Omental fat pad (tissue), 4 donors: Measurements from ENCODE around the gene RAD18. TPM values are rescaled to one million over a fixed set of nuclear protein-coding genes. Genes with fewer than 3 reads are reported as not detected.

ENCODE experiments used
- ATAC-seq: fragments of 150-250 bp; one replicate; pipeline ENCODE4 v1.9.1; 2016; ENCODE audit warnings: mild to moderate bottlenecking, moderate library complexity; ENCODE audit not compliant: low FRiP score
- DNase-seq: peaks from one replicate; pipeline ENCODE4 v3.0.0-alpha.2; 2019; ENCODE audit warnings: low spot score
- CTCF ChIP-seq, 3 donors: fragments of 450-650 bp; IDR thresholded peaks; one replicate each; pipeline ENCODE4 v1.5.1; 2016 to 2017; ENCODE audit warnings: antibody characterized with exemption in 3 of 3, mild to moderate bottlenecking in 3 of 3, moderate library complexity in 2 of 3
- total RNA-seq, 4 donors: library from RNA; depleted of rRNA; stranded (reverse); fragments of >200 nt; gene quantifications; one replicate each; pipeline ENCODE4 v1.1.0, GENCODE V29; 2016

The RAD18 gene
- 1 to 10 TPM; 4.2 to 9.8 (median 6.7) TPM for total RNA-seq

GRCh38 chr3:8963137-8963853 lies at the start of gene RAD18:
Gene RAD18, minus strand, starts transcription at chr3:8963472. Its CDS starts 87 bp downstream, at chr3:8963385.
- no peak for TF ChIP-seq CTCF (IDR thresholded peaks at IDR 0.05)
- DNase-seq (peak; percentile 87), ATAC-seq (peak; percentile 92)

GRCh38 chr3:9012521-9012920 lies 49.2 kb upstream of the RAD18 start:
- TF ChIP-seq CTCF (IDR thresholded peaks at IDR 0.05): no peak
- ATAC-seq: no peak
- no peak for DNase-seq

- no peak for DNase-seq
- no peak for TF ChIP-seq CTCF (IDR thresholded peaks at IDR 0.05)
These were observed 46.8 kb upstream of the RAD18 start for GRCh38 chr3:9009976-9010545.

GRCh38 chr3:9008550-9009255 lies 45.4 kb upstream of the RAD18 start:
- no peak for TF ChIP-seq CTCF (IDR thresholded peaks at IDR 0.05)
- DNase-seq: no peak
- ATAC-seq: peak; percentile 52

More at GRCh38 chr3:9009976-9010545, 46.8 kb upstream of the RAD18 start:
- no peak for ATAC-seq

- DNase-seq: no peak
- ATAC-seq: no peak
- no peak for TF ChIP-seq CTCF (IDR thresholded peaks at IDR 0.05)
These were observed 44.7 kb upstream of the RAD18 start for GRCh38 chr3:9007928-9008327.

- ATAC-seq (no peak), DNase-seq (no peak)
- no peak for TF ChIP-seq CTCF (IDR thresholded peaks at IDR 0.05)
These were observed 43.9 kb upstream of the RAD18 start for GRCh38 chr3:9007213-9007612.
